ENCODE measurements around the gene BRIP1. TPM values are rescaled to one million over a fixed set of nuclear protein-coding genes. Genes with fewer than 3 reads are reported as not detected.

BRIP1 gene
- total and polyA plus RNA-seq, 2 donors (not counting 3 experiments of a cell fraction or from before 2014, with no cell fraction given): 1.8 to 12.1 TPM

DNA sequence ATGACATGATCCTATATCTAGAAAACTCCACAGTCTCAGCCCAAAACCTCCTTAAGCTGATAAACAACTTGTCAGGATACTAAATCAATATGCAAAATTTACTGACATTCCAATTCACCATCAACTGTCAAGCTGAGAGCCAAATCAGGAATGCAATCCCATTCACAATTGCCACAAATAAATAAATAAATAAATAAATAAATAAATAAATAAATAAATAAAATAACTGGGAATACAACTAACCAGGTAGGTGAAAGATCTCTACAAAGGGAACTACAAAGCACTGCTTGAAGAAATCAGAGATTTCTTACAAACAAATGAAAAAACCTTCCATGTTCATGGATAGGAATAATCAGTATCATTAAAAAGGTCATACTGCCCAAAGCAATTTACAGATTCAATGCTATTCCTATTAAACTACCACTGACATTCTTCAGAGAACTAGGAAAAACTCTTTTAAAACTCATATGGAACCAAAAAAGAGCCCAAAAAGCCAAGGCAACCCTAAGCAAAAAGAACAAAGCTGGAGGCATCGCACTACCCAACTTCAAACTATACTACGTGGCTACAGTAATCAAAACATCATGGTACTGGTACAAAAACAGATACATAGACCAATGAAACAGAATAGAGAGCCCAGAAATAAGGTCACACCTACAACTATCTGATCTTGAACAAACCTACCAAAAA is 37.7 kb downstream of the BRIP1 start:
- TF ChIP-seq, protein P1, sequence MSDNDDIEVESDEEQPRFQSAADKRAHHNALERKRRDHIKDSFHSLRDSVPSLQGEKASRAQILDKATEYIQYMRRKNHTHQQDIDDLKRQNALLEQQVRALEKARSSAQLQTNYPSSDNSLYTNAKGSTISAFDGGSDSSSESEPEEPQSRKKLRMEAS (IDR thresholded peaks at IDR 0.05; ENCODE audit: insufficient read depth, insufficient read length): no peak
- TF ChIP-seq POLR2AphosphoS5 (IDR thresholded peaks at IDR 0.05; ENCODE audit: insufficient read depth, low read depth, low read length): no peak
- TF ChIP-seq MYC (IDR thresholded peaks at IDR 0.05; ENCODE audit: low read depth, low read length): no peak
- TF ChIP-seq POLR2A (IDR thresholded peaks at IDR 0.05; ENCODE audit: low read depth, low read length): no peak
- no peak for TF ChIP-seq EZH2 (IDR thresholded peaks at IDR 0.05; ENCODE audit: borderline replicate concordance, low read depth, low read length, severe bottlenecking)
- TF ChIP-seq GATA2 (IDR thresholded peaks at IDR 0.05; ENCODE audit: insufficient read depth, insufficient read length, low read depth, low read length): no peak
- H3K9me1 ChIP-seq (replicated peaks; ENCODE audit: control insufficient read depth, extremely low read depth, insufficient read depth, low read length): no peaks in the 10 kb centered on the region
- dilution Hi-C loops (cut with MboI; ENCODE audit: extremely low pct_ligation_motif_present, low sequenced_read_pairs): no loop called here
- DNase-seq (ENCODE audit: low read depth, low spot score) (no peak), FAIRE-seq (no peak)
- H3K4me1 ChIP-seq (ENCODE audit: control insufficient read depth, extremely low read depth, insufficient read depth, low read length): no peaks in the 10 kb centered on the region
- no peak overlapping the region for H2AFZ ChIP-seq (ENCODE audit: low read depth, low read length)
- BruUV-seq (replicated peaks): no TSS peak
- no peaks in the 10 kb centered on the region for H4K20me1 ChIP-seq (replicated peaks; ENCODE audit: control insufficient read depth, extremely low read depth, insufficient read depth, low read length)
- no peak overlapping the region for H3K27ac ChIP-seq (ENCODE audit: insufficient read depth, low read depth, low read length)
- ChIA-PET CTCF (interaction anchor here (0.6 kb wide), 1 partner anchor 11 kb away, joined by 3 read pairs; no protein-coding TSS in a partner anchor), POLR2A (no interaction called here)
- no peaks in the 10 kb centered on the region for H3K27me3 ChIP-seq (ENCODE audit: control insufficient read depth in 2 of 2, insufficient read depth in 2 of 2, low read length in 2 of 2)
- H3K79me2 ChIP-seq (ENCODE audit: control insufficient read depth, insufficient read depth, low read length): no peaks in the 10 kb centered on the region
- H3K9ac ChIP-seq (replicated peaks; ENCODE audit: extremely low read depth, insufficient read depth, low read length): no peak overlapping the region
- intact Hi-C loops (cut with micrococcal nuclease): no loop called here
- no peak overlapping the region for H3K4me3 ChIP-seq (replicated peaks in 1 of 3; ENCODE audit: insufficient read depth in 1 of 3, low read depth in 1 of 3, low read length in 3 of 3)
- H3K36me3 ChIP-seq (ENCODE audit: control insufficient read depth in 2 of 2, extremely low read depth in 1 of 2, insufficient read depth in 2 of 2, low read length in 2 of 2): no peaks in the 10 kb centered on the region
- H3K4me2 ChIP-seq (ENCODE audit: insufficient read depth, low read length): no peak overlapping the region
- no peaks in the 10 kb centered on the region for H3K9me3 ChIP-seq (replicated peaks; ENCODE audit: control insufficient read depth, insufficient read depth, low read length)
